CD4-positive, alpha-beta T cell treated with Interleukin-15 for 1 hour (primary cell): ENCODE measurements around the gene RNASE12.
"Not testable (repeated sequence)": the region's sequence is repeated elsewhere in the genome, so short reads cannot be mapped to it uniquely, and the experiment has no call there.

ENCODE experiments used
- DNase-seq: peaks from one replicate; pipeline ENCODE4 v3.0.0-alpha.2; 2020

The RNASE12 gene

GRCh38 chr14:20613094-20614037 lies 22.2 kb upstream of the RNASE12 start:
- DNase-seq = peak; percentile 88

DNA sequence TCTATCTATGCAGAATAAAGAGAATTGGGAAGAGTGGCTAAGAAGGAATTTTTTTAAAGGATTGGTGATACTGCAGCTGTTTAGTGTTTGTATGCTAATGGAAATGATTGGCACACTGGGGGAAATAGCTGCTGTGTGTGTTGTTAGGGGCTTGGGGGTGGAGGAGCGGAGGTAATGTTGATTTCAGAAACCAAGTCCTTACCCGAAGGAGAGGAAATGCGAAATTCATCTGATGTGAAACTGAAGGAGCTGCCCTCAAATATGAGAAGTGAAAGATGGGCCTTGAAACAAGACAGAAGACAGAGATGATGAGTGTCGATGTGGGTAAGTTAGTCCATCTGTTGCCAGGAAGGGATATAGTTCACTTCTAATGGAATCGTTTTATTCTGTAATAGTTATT lies 21.2 kb upstream of the RNASE12 start:
- DNase-seq = no peak

DNA sequence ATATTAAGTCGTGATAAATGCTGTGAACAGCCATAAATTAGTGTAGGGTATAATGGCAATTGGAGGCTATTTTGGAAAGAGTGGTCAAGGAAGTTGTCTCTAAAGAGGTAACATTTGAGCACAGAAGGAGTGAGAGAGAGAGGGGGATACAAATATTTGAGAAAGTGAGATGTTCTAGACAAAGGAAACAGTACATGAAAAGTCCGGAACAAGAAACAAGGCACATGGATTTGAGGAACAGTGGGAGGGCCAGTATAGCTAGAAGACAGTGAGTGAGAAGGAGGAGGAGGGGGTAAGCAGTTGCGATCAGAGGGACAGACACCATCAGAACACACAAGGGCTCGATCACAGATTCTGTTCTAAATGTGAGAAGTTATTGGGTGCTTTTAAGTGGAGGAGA lies 20.1 kb upstream of the RNASE12 start:
- DNase-seq = no peak

DNA sequence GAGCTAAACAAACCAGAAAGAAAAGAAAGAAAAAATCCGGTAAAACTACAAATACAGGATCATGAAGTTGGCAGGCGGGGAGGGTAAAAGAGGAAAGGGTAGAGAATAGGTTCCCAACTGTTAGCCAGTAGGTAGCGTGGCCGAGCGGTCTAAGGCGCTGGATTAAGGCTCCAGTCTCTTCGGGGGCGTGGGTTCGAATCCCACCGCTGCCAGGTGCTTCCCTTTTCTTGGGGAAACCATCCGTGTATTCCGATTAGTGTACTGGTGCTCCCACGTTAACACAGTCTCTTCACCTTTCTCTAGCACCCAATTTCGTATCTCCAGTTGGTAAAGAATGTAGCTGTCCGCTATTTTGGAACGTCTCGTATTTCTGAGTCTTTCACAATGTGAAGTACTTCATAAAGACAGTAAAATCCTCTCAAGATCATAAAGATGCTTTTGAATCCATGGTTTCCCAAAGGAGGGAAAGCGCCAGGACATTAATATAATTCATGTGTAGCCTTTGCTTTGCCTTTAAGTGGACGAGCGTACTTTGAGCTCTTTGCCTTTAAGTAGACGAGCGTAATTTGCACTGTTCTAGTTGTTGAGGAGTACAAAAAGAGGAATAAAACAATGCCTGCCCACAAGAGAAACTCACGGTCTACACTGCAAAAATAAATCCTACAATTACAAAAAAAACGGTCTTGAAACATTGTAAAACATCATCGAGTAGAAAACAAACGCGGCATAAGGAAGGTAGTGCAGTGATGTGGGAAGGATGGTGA lies 19.0 kb upstream of the RNASE12 start:
- peak; percentile 80 for DNase-seq

- DNase-seq = peak; percentile 69
Measured at GRCh38 chr14:20609215-20610001, 18.2 kb upstream of the RNASE12 start.

- no peak for DNase-seq
Measured at GRCh38 chr14:20608383-20609110, 17.4 kb upstream of the RNASE12 start.

GRCh38 chr14:20607617-20608016 lies 16.4 kb upstream of the RNASE12 start:
- no peak for DNase-seq

DNA sequence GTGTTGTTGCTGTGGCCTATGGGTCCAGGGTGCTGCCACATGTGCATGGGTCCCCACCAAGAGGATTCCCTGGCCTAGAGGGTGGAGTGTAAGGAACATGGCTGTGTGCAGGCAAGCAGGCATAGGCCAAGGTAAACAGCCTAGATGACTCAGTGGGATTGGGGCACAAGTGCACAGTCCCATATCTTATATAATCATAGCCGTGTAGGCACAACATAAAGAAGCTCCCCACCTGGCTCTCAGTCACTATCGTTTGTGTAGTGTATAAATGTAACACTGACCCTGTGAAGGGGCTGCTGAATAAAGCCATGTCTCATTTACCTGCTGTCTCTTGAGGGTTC lies 15.7 kb upstream of the RNASE12 start:
- DNase-seq = no peak

- DNase-seq = no peak
Measured at GRCh38 chr14:20606190-20606901, 15.2 kb upstream of the RNASE12 start.

GRCh38 chr14:20603813-20604690 lies 12.9 kb upstream of the RNASE12 start:
- DNase-seq = no peak

GRCh38 chr14:20602583-20602982 lies 11.4 kb upstream of the RNASE12 start:
- no peak for DNase-seq

GRCh38 chr14:20601522-20601921 lies 10.3 kb upstream of the RNASE12 start:
- no peak for DNase-seq

- no peak for DNase-seq
Measured at GRCh38 chr14:20597108-20597507, 5.9 kb upstream of the RNASE12 start.

- DNase-seq = not testable (repeated sequence)
Measured at GRCh38 chr14:20595726-20596125, 4.5 kb upstream of the RNASE12 start.

DNA sequence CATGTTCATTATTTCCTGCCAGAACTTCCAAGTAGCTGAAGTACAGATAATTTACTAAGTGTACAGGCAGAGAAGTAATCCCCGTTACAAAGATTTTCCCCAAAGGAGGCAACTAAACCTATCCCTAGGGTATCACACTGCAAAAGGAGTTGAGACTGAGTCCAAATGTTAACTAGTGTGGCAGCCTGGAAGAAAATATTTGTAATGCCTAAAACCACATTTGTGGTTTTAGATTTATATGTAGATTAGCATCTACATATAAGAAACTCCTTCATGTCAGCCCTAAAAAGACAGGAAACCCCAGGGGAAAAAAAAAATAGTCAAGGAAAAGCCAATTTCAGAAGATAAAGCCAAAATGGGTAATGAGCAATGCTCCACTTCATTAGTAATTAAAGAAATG lies 1.4 kb upstream of the RNASE12 start:
- no peak for DNase-seq

- DNase-seq = no peak
Measured at GRCh38 chr14:20587489-20588154, 3.6 kb downstream of the RNASE12 start, which contains the start of gene RNASE11. Gene RNASE11, minus strand, starts transcription at chr14:20588001.

GRCh38 chr14:20583908-20584307 lies 7.3 kb downstream of the RNASE12 start:
- DNase-seq = no peak

- DNase-seq = no peak
Measured at GRCh38 chr14:20583142-20583541, 8.0 kb downstream of the RNASE12 start.

- no peak for DNase-seq
Measured at GRCh38 chr14:20580242-20580641, 10.9 kb downstream of the RNASE12 start.
